ENCODE measurements around the gene ZNF12.
"Not testable (repeated sequence)": the region's sequence is repeated elsewhere in the genome, so short reads cannot be mapped to it uniquely, and the experiment has no call there.

The ZNF12 gene

DNA sequence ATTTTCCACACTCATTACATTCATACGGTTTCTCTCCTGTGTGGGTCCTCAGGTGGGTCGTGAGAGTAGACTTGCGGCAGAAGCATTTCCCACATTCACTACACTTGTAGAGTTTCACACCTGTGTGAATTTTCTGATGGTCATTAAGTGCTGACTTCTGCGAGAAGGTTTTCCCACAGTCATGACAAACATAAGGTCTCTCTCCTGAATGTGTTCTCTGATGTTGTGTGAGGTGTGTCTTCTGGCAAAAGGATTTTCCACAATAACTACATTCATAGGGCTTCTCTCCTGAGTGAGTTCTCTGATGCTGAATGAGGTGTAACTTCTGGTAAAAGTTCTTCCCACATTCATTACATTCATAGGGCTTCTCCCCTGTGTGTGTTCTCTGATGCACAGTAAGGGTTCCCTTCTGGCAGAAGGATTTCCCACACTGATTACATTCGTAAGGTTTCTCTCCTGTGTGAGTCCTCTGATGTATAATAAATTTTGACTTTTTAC, 15.1 kb downstream of the ZNF12 start:
- DNase-seq (ENCODE audit: low read depth in 4 of 4, low spot score in 1 of 4): no peak

DNA sequence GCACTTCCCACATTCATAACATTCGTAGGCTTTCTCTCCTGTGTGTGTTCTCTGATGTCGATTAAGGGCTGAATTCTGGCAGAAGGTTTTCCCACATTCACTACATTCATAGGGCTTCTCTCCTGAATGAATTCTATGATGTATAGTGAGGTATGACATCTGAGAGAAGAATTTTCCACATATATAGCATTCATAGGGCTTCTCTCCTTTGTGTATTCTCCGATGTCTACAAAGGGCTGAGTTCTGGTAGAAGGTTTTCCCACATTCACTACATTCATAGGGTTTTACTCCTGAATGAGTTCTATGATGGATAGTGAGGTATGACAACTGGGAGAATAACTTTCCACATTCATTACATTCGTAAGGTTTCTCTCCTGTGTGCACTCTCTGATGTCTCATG, 15.6 kb downstream of the ZNF12 start:
- no peak for DNase-seq (ENCODE audit: low read depth in 4 of 4, low spot score in 1 of 4)

DNA sequence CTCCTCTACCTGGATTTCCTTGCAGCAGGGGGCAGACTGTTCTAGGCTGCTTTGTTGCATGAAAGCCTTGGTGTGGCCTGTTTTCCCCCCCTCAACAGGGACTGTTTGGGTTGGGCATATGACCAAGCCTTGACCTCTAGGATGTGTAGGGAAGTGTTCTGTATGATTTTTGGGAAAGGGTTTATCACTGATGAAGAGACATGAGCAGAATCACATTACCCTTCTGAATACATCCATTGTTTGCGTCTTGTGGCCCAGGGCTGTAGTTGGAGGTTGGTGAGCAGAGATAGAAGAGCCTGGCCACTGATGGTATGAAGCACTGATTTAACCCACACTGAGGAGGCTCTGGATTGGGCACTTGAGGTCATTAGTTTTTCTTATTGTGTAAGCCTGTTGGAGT, 26.6 kb downstream of the ZNF12 start:
- no peak for DNase-seq (ENCODE audit: low read depth in 4 of 4, low spot score in 1 of 4)

DNA sequence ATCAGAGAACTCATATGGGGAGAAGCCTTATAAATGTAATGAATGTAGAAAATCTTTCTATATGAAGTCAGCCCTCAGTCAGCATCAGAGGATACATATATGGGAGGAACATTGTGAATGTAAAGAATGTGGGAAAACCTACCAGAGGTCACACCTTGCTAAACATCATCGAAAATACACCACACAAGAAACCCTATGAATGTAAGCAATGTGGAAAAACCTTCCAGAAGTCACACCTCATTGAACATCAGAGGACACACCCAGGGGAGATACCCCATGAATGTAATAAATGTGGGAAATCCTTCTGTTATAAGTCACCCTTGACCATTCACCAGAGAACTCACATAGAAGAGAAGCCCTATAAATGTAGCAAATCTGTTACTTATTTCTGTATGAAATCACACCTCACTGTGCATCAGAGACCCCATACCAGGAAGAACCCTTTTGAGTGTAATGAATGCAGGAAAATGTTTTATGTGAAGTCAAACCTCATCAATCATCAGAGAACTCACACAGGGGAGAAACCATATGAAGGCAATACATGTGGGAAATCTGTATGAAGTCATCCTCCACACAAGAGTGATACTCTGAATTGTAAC, 30.8 kb downstream of the ZNF12 start:
- DNase-seq (ENCODE audit: low read depth in 4 of 4, low spot score in 1 of 4): no peak

DNA sequence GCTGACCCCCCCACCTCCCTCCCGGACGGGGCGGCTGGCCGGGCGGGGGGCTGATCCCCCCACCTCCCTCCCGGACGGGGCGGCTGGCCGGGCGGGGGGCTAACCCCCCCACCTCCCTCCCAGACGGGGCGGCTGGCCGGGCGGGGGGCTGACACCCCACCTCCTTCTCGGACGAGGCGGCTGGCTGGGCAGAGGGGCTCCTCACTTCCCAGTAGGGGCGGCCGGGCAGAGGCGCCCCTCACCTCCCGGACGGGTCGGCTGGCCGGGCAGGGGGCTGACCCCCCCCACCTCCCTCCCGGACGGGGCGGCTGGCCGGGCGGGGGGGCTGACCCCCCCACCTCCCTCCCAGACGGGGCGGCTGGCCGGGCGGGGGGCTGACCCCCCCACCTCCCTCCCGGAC, 35.9 kb downstream of the ZNF12 start:
- DNase-seq (ENCODE audit: low read depth in 4 of 4, low spot score in 1 of 4): not testable (repeated sequence)

DNA sequence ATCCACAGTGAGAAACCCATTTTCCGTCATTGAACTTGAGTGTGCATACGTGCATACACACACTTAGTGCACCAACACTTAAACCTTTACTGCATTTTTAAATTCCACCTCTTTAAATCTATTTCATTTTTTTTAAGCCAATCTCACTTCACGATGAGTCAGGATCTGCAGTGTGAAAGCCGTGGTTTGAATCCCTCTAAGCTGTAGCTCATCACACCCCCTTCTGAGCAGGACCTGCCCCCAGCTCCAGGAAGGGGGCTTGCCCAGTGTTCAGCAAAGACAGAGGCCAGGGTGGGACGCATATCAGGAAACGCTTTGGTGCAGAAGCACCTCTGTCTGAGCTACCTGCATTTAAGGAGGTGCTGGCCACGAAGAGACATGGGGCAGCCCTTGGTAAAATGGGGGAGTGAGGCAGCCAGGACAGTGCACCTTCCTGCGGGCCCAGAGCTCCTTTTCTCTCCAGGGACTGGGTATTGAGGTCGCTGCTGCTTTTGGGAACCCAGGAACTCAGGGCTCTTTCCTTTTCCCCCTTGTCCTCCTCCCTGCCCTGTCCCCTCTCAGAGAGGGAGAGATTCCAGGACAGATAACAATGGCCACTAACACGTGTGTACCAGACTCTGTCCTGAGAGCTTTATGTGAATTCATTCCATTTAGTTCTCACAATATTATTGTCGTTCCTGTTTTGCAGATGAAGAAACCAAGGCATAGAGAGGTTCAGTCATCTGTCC, 48.0 kb downstream of the ZNF12 start:
- DNase-seq (ENCODE audit: low read depth in 4 of 4, low spot score in 1 of 4): no peak

DNA sequence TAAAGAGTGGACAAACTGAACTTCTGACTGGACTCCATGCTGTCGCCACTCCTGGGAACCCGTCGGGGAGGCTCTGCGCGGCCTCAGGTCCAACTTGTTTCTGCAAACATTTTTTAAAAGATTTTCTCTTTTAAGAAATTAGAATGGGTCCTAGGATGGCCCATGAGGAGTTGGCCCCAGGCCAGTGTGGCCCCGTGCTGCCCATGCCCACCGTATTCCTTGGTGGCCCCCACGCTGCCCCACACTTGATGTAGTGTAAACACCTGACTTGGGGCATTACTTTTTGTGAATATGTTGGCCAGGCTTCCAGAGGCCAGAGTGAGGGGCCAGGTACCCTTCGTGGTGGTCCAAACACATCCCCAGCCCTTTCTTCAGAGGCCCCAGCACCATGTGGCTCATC, 50.3 kb downstream of the ZNF12 start:
- no peak for DNase-seq (ENCODE audit: low read depth in 4 of 4, low spot score in 1 of 4)

DNA sequence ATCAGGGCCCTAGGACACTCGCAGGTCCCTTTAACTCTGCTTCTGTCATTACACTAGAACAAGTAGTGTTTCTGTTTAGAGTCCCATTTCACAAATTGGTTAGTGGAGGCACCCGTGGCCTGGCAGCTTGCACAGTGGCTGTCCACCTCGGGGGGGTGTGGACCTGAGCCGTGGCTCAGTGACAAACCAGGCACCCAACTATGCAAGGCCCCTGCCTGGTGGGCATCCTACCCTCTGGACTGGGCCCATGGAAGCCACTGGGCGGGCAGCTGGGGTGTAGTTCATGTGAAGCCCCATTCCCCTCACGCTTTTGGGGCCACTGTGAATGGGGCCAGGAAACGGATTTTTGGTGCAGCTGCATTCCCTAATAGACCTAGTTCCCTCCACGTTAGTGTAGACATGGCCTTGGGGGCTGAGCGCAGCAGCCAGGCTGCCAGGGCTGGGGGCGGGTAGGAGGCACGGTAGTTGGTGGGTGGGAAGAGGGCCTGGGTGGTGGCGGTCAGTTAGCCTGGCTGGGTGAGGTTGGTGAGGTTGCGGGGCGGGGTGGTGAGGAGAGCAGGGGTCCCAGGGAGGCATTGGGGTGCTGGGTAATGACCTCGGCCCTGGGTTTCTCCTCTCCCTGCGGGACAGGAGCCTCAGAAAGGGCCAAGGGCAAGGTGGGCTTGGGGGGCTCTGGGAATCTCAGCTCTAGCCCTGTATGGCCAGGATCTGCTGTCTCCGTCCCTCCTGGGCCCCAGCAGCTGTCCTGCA, 50.9 kb downstream of the ZNF12 start:
- no peak for DNase-seq (ENCODE audit: low read depth in 4 of 4, low spot score in 1 of 4)

DNA sequence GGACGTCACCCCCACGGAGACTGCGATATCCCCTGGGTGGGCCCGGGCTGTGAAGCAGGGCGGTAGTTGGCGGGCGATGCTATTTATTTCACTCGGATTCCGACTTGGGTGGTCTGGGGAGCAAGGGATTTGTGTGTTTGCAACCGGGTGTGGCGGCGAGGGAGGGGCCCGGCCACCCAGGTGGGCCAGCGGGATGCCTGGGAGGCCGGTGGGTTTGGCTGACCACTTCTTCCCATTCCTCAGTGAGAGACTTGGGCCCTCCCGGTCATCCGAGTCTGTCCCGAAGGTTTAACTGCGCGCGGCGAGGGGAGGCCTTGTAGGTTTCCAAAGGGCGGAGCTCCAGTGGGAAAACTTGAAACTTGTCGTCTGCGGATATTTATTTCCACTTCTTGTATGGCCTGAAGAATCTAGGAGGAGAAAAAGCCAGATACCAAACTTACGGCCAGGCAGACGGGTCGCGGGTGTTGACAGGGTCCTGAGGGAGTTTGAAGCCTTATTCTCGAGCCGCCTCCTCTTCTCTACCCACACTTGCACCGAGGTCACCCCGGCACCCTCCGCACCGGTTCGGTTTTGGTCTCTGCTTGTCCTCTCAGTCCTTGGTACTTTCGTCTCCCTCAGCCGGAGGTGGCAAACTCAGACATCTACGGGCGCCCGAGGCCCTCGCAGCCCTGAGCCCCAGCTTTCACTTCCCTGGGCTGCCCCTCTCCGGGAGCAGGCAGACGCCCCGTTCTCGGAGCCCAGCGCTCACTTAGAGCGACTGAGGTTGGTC, 51.7 kb downstream of the ZNF12 start:
- DNase-seq (ENCODE audit: low read depth in 4 of 4, low spot score in 1 of 4): no peak

DNA sequence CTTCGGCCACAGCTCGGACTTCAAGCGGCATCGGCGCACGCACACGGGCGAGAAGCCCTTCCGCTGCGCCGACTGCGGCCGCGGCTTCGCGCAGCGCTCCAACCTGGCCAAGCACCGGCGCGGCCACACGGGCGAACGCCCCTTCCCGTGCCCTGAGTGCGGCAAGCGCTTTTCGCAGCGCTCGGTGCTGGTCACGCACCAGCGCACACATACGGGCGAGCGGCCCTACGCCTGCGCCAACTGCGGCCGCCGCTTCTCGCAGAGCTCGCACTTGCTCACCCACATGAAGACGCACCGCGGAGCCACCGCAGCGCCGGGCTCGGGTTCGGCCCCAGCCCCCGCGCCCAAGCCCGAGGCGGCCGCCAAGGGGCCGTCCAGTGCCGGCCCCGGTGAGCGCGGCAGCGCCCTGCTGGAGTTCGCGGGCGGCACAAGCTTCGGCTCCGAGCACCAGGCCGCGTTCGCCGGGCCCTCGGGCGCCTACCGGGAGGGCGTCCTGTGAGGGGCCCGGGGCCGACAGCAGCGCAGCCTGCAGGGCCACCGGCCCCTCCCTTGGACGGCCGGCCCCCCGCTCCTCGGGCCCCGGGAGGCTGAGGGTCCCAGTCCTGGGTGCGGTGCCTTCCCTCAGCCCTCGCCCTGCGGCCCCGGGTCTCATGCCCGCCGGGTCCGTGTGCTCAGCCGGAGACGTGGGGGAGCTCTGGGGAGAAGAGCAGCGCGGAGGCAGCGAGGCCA, 52.5 kb downstream of the ZNF12 start:
- DNase-seq (ENCODE audit: low read depth in 4 of 4, low spot score in 1 of 4): no peak

DNA sequence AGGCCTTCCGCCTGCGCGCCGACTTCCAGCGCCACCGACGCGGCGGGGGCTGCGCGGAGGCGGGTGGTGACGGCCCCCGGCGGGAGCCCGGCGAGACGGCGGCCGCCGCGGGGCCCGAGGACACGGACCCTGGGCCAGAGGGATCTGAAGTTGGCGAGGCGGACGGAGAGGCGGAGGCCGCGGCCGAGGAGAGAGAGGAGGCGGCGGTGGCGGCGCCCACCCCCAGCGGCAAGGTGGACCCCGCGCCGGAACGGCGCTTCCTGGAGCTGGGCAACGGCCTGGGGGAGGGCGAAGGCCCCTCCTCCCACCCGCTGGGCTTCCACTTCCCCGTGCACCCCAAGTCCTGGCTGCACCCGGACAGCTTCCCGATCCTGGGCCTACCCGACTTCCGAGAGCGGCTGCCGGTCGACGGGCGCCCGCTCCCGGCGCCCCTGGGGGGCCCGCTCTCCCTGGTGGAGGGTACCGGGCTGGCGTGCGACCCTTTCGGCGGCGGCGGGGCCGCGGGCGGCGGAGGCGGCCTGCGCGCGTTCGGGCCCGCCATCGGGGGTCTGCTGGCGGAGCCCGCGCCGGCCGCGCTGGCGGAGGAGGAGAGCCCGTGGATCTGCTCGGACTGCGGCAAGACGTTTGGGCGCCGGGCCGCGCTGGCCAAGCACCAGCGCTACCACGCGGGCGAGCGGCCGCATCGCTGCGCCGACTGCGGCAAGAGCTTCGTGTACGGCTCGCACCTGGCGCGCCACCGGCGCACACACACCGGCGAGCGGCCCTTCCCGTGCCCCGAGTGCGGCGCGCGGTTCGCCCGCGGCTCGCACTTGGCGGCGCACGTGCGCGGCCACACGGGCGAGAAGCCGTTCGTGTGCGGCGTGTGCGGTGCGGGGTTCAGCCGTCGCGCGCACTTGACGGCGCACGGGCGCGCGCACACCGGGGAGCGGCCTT, 53.4 kb downstream of the ZNF12 start:
- no peak for DNase-seq (ENCODE audit: low read depth in 4 of 4, low spot score in 1 of 4)

DNA sequence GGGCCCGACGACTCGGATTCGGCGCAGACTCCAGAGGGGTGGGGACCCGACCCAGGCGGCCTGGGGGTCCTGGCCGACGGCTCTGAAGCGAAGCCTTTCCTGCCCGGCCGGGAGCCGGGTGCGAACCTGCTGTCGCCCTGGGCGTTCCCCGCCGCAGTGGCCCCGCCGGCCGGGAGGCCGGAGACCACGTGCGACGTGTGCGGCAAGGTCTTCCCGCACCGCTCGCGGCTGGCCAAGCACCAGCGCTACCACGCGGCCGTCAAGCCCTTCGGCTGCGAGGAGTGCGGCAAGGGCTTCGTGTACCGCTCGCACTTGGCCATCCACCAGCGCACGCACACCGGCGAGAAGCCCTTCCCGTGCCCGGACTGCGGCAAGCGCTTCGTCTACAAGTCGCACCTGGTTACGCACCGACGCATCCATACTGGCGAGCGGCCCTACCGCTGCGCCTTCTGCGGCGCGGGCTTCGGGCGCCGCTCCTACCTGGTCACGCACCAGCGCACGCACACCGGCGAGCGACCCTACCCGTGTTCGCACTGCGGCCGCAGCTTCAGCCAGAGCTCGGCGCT, 54.2 kb downstream of the ZNF12 start:
- DNase-seq (ENCODE audit: low read depth in 4 of 4, low spot score in 1 of 4): no peak

DNA sequence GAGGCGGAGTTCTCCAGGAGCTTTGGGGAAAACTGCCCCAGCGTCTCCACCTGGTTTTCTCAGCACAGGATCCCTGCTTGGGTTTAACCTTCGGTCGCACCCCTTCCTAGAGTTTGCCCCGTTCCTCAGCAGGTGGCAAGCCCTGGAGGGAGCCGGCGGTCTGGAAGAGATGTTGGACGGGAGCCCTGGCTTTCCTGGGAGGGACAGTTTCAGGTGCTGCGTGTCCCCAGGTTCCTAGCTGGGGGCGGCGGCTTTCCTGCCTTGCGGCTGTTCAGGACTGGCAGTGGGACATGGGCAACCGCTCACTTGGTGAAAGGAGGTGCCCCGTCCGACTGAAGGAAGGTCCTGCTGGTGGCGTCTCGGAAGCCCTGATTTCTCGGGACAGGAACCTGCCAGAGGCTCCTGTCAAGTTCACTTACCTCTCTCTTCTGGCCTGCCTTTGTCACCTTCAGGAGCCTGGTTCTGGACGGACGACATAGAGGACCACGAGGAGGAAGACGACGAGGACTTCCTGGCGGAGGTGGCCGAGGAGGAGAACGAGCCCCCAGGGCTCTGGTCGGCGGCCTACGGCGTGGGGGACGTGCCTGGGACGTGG, 54.8 kb downstream of the ZNF12 start:
- no peak for DNase-seq (ENCODE audit: low read depth in 4 of 4, low spot score in 1 of 4)

DNA sequence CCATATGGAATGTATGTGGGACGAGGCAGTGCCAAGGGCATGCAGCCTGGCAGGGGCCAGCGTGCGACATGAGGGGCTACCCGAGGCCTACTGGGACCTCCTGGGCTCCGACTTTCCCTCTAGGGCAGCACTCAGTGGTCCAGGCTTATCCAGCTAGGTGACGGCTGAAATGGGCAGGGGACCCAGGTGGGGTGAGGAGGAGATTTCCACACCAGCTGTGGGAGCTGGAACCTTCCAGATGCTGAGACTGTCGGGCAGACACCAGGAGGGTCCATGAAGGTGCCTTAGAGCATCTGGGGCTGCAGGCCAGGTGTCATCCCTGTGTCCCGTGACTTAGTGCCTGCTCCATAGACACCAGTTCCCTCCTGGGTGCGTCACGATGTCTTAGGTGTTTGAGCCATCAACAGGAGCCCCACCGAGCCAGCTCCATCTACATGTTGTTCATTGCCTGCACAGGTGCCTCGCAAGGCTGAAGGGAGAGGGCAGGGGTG, 56.2 kb downstream of the ZNF12 start:
- no peak for DNase-seq (ENCODE audit: low read depth in 4 of 4, low spot score in 1 of 4)

DNA sequence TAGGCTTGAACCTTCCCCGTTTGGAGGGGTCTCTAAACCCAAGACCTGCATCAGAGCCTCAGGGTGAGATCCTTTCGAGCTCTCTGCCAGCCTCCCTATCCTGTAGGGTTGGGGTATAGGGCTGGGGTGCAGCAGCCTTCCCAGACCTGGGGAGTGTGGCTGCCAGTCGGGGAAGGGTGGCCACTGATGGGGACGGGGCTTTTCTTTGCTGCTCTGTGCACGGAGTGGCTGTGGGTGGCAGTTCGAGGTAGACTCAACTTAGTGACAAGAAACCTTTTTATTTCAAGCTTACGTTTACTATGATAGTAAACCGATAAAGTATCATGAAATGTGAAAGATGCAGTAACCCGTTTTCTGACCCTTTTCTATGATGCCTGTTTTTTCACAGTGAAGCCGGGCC, 56.7 kb downstream of the ZNF12 start:
- DNase-seq (ENCODE audit: low read depth in 4 of 4, low spot score in 1 of 4): no peak

DNA sequence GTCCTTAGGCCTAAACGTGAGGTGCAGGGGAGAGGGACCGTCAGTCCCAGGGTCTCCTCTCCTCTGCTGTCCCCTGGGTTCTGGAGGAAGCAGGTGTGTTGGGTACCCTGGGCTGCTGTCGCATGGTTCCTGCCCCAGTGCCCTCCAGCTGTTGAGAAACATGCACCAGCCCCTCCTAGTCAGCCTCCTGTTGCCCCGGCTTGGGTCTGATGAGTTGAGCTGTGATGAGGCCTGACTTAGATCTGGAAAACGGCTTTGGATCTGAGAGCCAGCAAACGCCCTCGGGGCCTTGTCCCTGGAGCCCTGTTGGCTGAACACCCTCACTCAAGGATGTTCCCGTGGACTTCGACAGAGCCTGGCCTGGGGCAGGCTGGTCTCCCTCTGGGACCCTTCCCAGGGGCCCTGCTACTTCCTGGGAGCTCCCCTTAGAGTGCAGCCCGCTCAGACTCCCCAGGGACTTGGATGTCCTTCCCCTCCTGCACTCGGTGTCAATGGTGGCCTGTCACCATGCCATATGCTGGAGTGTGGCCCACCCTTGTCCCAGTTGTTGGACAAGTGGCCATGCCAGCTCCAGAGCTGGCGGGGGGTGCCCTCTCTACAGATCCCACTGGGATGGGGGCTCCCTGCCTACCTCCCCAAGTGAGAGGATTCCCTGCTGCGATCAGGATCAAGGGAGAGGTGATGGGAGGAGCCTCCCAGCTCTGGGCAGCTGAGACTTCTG, 57.3 kb downstream of the ZNF12 start:
- DNase-seq (ENCODE audit: low read depth in 4 of 4, low spot score in 1 of 4): no peak

DNA sequence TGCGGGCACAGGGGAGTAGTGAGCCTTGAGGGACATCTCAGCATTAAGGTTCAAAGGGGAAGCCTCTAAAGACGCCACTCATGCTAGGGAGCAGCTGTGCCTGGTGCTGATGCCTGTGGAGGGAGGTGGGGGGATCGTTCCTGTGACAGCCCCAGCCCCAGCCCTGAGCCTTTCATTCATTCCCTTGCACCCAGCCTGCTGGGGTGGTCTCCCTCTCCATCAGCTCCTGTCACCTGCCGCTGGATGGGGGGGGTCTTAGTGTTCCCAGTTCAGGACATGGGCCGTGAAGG, 58.0 kb downstream of the ZNF12 start:
- no peak for DNase-seq (ENCODE audit: low read depth in 4 of 4, low spot score in 1 of 4)

DNA sequence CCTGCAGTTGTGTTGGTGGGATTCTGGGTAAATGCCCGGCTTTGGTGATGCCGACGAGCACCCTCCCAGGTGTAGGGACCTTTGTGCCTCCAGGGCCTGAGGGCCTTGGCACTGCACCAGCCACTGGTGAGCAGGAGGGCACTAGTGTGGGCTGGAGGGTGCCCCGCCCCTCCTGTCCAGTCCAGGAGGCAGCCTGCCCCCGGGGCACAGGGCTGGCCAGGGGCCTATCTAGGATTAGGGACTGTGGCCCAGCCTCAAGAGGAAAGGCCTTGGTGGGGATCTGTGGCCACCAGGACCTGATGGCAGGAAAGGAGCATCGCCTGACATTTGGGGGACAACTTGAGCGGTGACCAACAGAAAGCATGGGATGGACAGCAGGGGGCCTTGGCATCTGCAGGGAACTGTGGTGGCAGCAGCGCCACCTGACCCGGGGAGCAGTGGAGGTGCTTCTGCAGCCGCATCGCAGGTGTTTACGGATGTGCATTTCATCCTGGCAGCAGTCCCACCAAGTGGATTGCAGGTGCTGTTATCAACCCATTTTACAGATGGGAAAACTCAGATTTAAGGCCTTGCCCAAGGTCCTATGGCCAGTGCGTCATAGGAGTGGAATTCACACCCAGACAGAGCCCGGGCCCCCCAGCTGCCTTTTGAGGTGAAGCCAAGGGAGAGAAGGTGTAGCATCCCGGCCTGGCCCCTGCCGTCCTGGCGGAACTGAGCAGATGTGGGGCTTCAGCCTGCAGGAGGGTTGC, 58.5 kb downstream of the ZNF12 start:
- no peak for DNase-seq (ENCODE audit: low read depth in 4 of 4, low spot score in 1 of 4)
